ENCODE data around the gene NTRK2.

Gene NTRK2

DNA sequence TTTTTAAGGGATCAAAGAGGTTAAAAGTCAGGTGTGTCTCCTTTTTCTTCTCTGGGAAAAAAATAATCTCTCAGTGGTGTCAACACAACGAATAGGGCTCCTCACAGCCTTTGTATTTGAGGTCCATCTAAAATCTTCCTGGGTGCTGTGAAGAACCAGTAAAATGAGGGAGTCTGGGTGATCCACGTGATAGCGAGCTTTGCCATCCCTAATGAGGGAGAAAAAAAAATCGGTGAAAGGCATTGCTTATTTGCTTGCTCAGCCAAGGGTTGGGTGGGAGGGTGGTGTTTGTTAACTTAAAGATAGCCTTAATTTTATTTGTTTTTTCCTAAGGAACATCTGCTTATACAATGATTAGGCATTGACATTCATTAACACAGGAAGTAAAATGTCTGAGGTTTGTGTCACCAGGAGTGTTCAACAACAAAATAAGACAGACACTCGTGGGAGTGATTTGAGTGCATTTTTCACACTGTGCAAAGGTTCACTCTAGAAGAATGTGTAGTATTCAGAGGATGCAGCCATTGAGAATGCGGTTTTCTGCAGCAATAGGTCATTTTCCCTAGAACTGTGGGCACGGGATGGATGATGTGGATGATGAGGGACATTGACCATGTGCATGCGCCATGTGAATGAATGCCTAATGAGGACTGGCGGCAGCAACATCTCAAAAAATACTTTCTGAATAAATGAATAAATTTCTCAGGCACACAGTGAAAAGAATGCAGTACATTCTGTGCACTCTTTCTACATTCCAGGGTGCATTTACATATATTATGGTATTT is 369.5 kb downstream of the NTRK2 start:
- no peaks in the 10 kb centered on the region for H3K36me3 ChIP-seq (ENCODE audit: control insufficient read depth in 2 of 2, insufficient read depth in 2 of 2, low read length in 2 of 2)
- peaks cover 3 to 4% of the 10 kb centered on the region in 2 donors for H3K27me3 ChIP-seq (ENCODE audit: control insufficient read depth in 1 of 2, insufficient read depth in 2 of 2, low read length in 2 of 2)
- no peak overlapping the region for H3K4me3 ChIP-seq (ENCODE audit: low read length in 2 of 2)
- no peaks in the 10 kb centered on the region for H3K9me3 ChIP-seq (ENCODE audit: control insufficient read depth in 2 of 2, low read length in 2 of 2)
- no peak overlapping the region for H3K9ac ChIP-seq (ENCODE audit: low read length in 2 of 2)
- H3K27ac ChIP-seq (ENCODE audit: low read length) = no peak overlapping the region
- no peaks in the 10 kb centered on the region for H3K4me1 ChIP-seq (ENCODE audit: control insufficient read depth, insufficient read depth, low read length)

DNA sequence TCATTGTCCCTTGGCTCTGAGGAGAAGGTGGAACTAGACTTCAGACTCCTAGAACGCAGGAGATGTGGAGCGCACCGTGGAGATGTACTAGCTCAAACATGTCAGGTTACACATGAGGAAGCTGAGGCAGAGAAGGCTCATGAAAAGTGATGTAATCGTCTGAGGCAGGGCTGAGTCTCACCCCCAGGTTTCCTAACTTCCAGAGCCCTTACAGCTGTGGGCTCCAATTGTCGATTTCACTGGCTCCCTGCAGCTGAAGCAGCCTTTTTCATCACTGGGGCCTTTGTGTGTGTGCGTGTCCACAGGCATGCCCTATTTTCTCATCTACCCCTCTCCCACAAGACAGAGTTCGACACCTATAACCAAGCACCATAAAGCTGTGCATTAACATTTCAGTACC is 370.6 kb downstream of the NTRK2 start:
- Histone ChIP-seq H3K4me3 (ENCODE audit: low read length in 2 of 2) (no peak overlapping the region), H3K9ac (ENCODE audit: low read length in 2 of 2) (no peak overlapping the region), H3K4me1 (ENCODE audit: control insufficient read depth, insufficient read depth, low read length) (no peaks in the 10 kb centered on the region), H3K27ac (ENCODE audit: low read length) (no peak overlapping the region), H3K27me3 (ENCODE audit: control insufficient read depth in 1 of 2, insufficient read depth in 2 of 2, low read length in 2 of 2) (peaks cover 3 to 4% of the 10 kb centered on the region in 2 donors), H3K9me3 (ENCODE audit: control insufficient read depth in 2 of 2, low read length in 2 of 2) (no peaks in the 10 kb centered on the region), H3K36me3 (ENCODE audit: control insufficient read depth in 2 of 2, insufficient read depth in 2 of 2, low read length in 2 of 2) (no peaks in the 10 kb centered on the region)

DNA sequence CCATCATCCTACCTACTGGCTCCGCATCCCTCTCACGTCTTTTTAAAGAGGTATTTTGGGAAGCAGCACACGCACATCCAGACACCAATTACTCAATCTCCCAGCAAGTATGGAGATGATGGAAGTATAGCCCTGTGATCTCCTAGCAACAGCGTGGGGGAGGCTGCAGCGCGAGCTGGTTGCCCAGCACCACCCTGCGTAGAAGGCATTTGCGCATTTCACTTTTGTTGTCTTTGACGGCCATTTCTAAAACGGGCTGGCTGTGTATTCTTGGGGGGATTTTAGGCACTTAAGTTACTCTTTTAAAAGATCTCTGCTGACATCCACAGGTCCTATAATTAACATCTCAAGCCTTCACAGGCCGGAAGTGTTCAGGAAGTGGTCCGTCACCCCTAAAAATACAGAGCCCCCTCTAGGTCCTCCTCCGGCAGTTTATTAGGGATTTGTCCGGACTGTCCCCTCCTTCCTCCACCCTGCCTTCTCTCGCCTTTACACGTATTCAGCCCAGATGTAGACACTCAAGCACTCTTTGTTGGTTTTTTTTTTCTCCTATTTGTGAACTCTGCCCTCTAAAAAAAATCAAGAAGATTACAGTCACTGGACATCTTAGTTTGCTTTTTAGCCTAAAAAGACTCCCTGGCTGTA is 371.4 kb downstream of the NTRK2 start:
- Histone ChIP-seq H3K36me3 (ENCODE audit: control insufficient read depth in 2 of 2, insufficient read depth in 2 of 2, low read length in 2 of 2) (no peaks in the 10 kb centered on the region), H3K27me3 (ENCODE audit: control insufficient read depth in 1 of 2, insufficient read depth in 2 of 2, low read length in 2 of 2) (peaks cover 3 to 4% of the 10 kb centered on the region in 2 donors), H3K27ac (ENCODE audit: low read length) (no peak overlapping the region), H3K9ac (ENCODE audit: low read length in 2 of 2) (no peak overlapping the region), H3K9me3 (ENCODE audit: control insufficient read depth in 2 of 2, low read length in 2 of 2) (no peaks in the 10 kb centered on the region), H3K4me3 (ENCODE audit: low read length in 2 of 2) (no peak overlapping the region), H3K4me1 (ENCODE audit: control insufficient read depth, insufficient read depth, low read length) (no peaks in the 10 kb centered on the region)

DNA sequence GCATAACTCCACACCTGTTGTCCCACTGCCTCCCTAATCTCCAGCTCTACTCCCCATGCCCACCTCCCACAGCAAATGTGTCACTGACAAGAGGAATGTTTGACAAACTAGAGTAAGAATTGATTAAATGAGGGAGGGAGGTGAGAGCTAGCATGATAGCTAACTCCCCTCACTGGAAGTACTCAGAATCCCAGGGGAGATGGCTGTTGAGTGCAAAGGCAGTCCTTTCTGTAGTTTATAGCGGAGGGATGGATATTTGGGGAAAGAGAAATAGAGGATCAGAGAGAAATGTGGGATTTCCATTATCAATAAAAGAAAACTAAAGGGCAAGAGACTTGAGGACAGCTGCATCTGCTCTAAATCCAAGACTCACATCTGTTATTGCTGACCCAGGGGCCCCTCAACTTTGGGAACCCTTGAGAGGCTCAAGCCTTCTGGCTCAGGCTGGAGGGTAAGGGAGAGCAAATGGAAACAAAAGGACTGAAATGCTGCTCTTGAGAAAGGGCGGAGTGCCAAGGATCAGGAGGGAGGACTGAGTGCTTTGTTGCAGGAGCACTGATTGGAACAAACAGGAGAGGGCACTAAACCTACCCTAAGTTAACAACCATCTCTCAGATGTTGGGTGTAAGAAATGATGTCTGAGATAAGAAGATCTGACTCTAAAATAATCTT is 372.1 kb downstream of the NTRK2 start:
- Histone ChIP-seq H3K27ac (ENCODE audit: low read length) (no peak overlapping the region), H3K4me3 (ENCODE audit: low read length in 2 of 2) (no peak overlapping the region), H3K27me3 (ENCODE audit: control insufficient read depth in 1 of 2, insufficient read depth in 2 of 2, low read length in 2 of 2) (peaks cover 3 to 4% of the 10 kb centered on the region in 2 donors), H3K9me3 (ENCODE audit: control insufficient read depth in 2 of 2, low read length in 2 of 2) (no peaks in the 10 kb centered on the region), H3K36me3 (ENCODE audit: control insufficient read depth in 2 of 2, insufficient read depth in 2 of 2, low read length in 2 of 2) (no peaks in the 10 kb centered on the region), H3K4me1 (ENCODE audit: control insufficient read depth, insufficient read depth, low read length) (no peaks in the 10 kb centered on the region), H3K9ac (ENCODE audit: low read length in 2 of 2) (no peak overlapping the region)

DNA sequence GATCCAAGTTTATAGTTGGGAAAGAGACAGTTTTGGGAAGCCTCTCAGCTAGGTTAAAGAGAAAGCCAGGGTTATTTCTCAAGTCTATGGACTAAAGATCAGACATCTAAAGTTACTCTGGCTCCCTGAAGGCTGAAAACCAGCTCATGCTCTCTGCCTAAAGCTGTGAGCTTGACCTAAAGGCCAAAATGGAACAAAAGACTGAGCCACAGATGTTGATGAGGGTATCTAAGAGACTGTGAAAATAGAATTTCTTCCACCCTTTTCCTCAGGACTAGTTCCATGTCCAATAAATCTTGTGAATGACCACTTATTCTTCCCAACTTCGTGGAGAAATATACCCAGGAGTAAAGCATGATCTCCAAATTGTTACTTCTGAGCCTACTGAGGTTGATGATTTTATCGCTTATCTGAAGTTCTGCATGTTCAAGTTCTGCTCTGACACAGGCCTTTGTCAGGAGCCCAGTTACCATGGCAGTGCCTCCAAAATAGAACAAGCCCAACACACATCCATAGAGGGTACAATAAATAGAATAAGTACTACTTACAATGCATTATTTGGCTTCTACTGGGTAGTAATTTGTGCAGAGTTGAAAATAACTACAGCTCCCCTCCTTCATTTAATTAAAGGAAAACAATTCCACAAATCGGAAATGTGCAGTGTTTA is 373.6 kb downstream of the NTRK2 start:
- H3K9me3 ChIP-seq (ENCODE audit: control insufficient read depth in 2 of 2, low read length in 2 of 2) = no peaks in the 10 kb centered on the region
- H3K4me3 ChIP-seq (ENCODE audit: low read length in 2 of 2) = no peak overlapping the region
- H3K27ac ChIP-seq (ENCODE audit: low read length) = no peak overlapping the region
- no peaks in the 10 kb centered on the region for H3K36me3 ChIP-seq (ENCODE audit: control insufficient read depth in 2 of 2, insufficient read depth in 2 of 2, low read length in 2 of 2)
- H3K4me1 ChIP-seq (ENCODE audit: control insufficient read depth, insufficient read depth, low read length) = no peaks in the 10 kb centered on the region
- no peak overlapping the region for H3K9ac ChIP-seq (ENCODE audit: low read length in 2 of 2)
- peaks cover 3 to 4% of the 10 kb centered on the region in 2 donors for H3K27me3 ChIP-seq (ENCODE audit: control insufficient read depth in 1 of 2, insufficient read depth in 2 of 2, low read length in 2 of 2)

DNA sequence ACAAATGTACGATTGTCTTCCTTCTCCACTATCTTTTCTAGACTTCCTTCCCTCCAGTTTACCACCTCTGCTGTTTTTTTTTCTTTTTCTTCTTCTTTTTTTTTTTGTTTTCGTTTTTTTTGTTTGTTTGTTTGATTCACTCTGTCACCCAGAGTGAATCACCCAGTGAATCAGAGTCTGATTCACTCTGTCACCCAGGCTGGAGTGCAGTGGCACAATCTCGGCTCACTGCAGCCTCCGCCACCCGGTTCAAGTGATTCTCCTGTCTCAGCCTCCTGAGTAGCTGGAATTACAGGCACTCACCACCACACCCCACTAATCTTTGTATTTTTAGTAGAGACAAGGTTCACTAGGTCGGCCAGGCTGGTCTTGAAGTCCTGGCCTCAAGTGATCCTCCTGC is 375.7 kb downstream of the NTRK2 start:
- no peak overlapping the region for H3K4me3 ChIP-seq (ENCODE audit: low read length in 2 of 2)
- no peak overlapping the region for H3K27ac ChIP-seq (ENCODE audit: low read length)
- H3K36me3 ChIP-seq (ENCODE audit: control insufficient read depth in 2 of 2, insufficient read depth in 2 of 2, low read length in 2 of 2) = no peaks in the 10 kb centered on the region
- no peaks in the 10 kb centered on the region for H3K9me3 ChIP-seq (ENCODE audit: control insufficient read depth in 2 of 2, low read length in 2 of 2)
- peaks cover under 1 to 4% of the 10 kb centered on the region in 2 donors for H3K27me3 ChIP-seq (ENCODE audit: control insufficient read depth in 1 of 2, insufficient read depth in 2 of 2, low read length in 2 of 2)
- H3K9ac ChIP-seq (ENCODE audit: low read length in 2 of 2) = no peak overlapping the region
- no peaks in the 10 kb centered on the region for H3K4me1 ChIP-seq (ENCODE audit: control insufficient read depth, insufficient read depth, low read length)

DNA sequence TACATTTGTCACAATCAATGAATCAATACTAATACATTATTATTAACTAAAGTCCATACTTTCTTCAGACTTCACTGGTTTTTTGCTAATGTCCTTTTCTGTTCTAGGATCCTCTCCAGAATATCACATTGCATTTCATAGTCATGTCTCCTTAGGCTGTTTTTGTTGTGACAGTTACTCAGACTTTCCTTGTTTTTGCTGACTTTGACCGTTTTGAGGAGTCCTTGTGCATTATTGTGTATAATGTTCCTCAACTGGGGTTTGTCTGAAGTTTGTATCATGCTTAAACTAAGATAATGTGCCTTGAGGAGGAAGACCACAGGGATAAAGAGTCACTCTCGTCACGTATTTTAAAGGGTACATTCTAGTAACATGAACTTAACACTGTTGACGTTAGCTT is 376.9 kb downstream of the NTRK2 start:
- H3K27me3 ChIP-seq (ENCODE audit: control insufficient read depth in 1 of 2, insufficient read depth in 2 of 2, low read length in 2 of 2) = no peaks in the 10 kb centered on the region
- no peaks in the 10 kb centered on the region for H3K4me1 ChIP-seq (ENCODE audit: control insufficient read depth, insufficient read depth, low read length)
- no peak overlapping the region for H3K9ac ChIP-seq (ENCODE audit: low read length in 2 of 2)
- no peaks in the 10 kb centered on the region for H3K9me3 ChIP-seq (ENCODE audit: control insufficient read depth in 2 of 2, low read length in 2 of 2)
- H3K27ac ChIP-seq (ENCODE audit: low read length) = no peak overlapping the region
- H3K36me3 ChIP-seq (ENCODE audit: control insufficient read depth in 2 of 2, insufficient read depth in 2 of 2, low read length in 2 of 2) = no peaks in the 10 kb centered on the region
- no peak overlapping the region for H3K4me3 ChIP-seq (ENCODE audit: low read length in 2 of 2)

DNA sequence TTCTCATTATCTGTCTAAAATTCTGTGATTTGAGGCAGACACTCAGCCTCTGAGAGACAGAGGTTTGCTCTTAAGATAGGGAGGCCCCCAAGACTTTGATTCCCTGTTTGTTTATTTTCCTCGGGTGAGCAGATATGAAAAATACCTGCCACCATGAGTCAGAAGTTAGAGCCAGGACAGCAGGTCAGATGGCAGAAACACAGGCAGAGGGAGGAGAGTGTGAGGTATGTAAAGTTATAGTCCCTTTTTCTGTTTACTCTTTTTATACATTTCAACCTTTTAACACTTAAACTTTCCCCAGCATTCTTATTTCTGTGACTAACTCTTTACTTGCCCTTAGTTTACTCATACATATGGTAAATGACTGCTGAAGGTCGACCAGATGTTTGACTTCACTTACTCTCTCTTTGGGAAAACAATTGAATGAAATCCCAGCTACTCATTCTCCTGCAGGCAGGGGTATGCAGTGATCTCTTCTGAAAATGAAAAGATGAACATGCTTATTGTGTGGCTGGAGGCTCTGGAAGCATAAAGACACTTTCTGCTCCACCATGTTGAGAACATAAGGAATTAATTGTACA is 383.8 kb downstream of the NTRK2 start:
- Histone ChIP-seq H3K27me3 (ENCODE audit: control insufficient read depth in 1 of 2, insufficient read depth in 2 of 2, low read length in 2 of 2) (no peaks in the 10 kb centered on the region), H3K36me3 (ENCODE audit: control insufficient read depth in 2 of 2, insufficient read depth in 2 of 2, low read length in 2 of 2) (no peaks in the 10 kb centered on the region), H3K4me1 (ENCODE audit: control insufficient read depth, insufficient read depth, low read length) (no peaks in the 10 kb centered on the region), H3K27ac (ENCODE audit: low read length) (no peak overlapping the region), H3K4me3 (ENCODE audit: low read length in 2 of 2) (no peak overlapping the region), H3K9ac (ENCODE audit: low read length in 2 of 2) (no peak overlapping the region), H3K9me3 (ENCODE audit: control insufficient read depth in 2 of 2, low read length in 2 of 2) (no peaks in the 10 kb centered on the region)

DNA sequence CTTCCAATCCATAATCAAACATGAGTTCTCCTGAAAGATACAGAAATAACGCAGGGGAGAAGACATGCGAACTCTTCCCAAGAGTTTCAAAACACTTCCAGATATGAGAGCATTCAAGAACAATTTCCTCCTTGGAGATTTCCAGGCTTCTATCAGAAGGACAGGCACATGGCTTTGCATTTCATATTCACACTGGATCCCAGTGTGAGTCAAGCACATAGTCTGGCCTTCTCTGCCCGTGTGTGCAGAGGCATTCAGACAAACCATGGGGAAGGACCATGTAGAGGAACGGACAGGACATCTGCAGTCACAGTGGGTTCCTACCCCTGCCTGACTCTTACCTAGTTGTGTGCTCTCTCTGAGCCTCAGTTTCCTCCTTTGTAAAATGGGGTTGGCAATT is 384.5 kb downstream of the NTRK2 start:
- no peaks in the 10 kb centered on the region for H3K9me3 ChIP-seq (ENCODE audit: control insufficient read depth in 2 of 2, low read length in 2 of 2)
- no peaks in the 10 kb centered on the region for H3K4me1 ChIP-seq (ENCODE audit: control insufficient read depth, insufficient read depth, low read length)
- no peak overlapping the region for H3K4me3 ChIP-seq (ENCODE audit: low read length in 2 of 2)
- no peaks in the 10 kb centered on the region for H3K36me3 ChIP-seq (ENCODE audit: control insufficient read depth in 2 of 2, insufficient read depth in 2 of 2, low read length in 2 of 2)
- no peak overlapping the region for H3K27ac ChIP-seq (ENCODE audit: low read length)
- H3K9ac ChIP-seq (ENCODE audit: low read length in 2 of 2) = no peak overlapping the region
- H3K27me3 ChIP-seq (ENCODE audit: control insufficient read depth in 1 of 2, insufficient read depth in 2 of 2, low read length in 2 of 2) = no peaks in the 10 kb centered on the region

DNA sequence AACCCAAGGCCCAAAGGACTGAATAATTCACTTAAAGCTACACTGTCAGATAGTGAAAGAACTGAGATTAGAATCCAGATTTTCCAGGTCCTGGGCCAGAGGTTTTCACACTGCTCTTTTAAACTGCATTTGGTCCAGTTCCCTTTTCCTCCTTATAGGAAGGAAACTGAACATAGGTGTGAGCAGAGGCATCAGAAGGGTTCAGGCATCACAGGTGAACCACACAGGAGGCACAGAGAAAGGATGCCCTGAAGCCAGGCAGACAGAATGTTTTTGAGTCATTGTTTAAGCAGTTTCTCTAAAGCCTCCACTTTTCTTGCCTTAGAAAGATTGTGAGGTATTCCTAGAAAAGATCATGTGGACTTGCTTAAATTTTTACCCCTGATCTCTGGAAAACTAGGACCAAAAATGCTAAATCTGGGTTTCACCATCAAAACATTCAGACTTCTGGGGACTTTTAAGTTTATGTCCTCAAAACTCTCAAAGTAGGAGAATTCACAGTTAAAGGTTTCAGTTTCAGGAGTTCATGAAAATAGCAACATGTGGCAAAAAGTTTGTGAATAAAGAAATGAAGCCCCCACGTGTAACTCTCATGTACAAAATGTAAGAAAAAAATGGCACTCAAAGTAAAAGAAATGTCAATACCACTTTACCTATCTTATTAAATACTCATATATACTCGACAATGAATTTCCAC is 386.1 kb downstream of the NTRK2 start:
- H3K9ac ChIP-seq (ENCODE audit: low read length in 2 of 2) = no peak overlapping the region
- H3K4me1 ChIP-seq (ENCODE audit: control insufficient read depth, insufficient read depth, low read length) = no peaks in the 10 kb centered on the region
- no peak overlapping the region for H3K27ac ChIP-seq (ENCODE audit: low read length)
- H3K36me3 ChIP-seq (ENCODE audit: control insufficient read depth in 2 of 2, insufficient read depth in 2 of 2, low read length in 2 of 2) = no peaks in the 10 kb centered on the region
- H3K4me3 ChIP-seq (ENCODE audit: low read length in 2 of 2) = no peak overlapping the region
- H3K9me3 ChIP-seq (ENCODE audit: control insufficient read depth in 2 of 2, low read length in 2 of 2) = no peaks in the 10 kb centered on the region
- no peaks in the 10 kb centered on the region for H3K27me3 ChIP-seq (ENCODE audit: control insufficient read depth in 1 of 2, insufficient read depth in 2 of 2, low read length in 2 of 2)
